Activated naive CD4-positive, alpha-beta T cell treated with anti-CD3 and anti-CD28 coated beads, Interleukin-2, amount 50 U/mL, for 24 hours (primary cell): ENCODE measurements around the gene DDX31.

Experiments
- H3K27ac Mint-ChIP-seq: one replicate; pipeline ENCODE4 v1.8.0; 2021; ENCODE audit warnings: mild to moderate bottlenecking, mixed read lengths
- H3K27me3 Mint-ChIP-seq: one replicate; pipeline ENCODE4 v1.8.0; 2021; ENCODE audit warnings: mixed read lengths
- H3K36me3 Mint-ChIP-seq: one replicate; pipeline ENCODE4 v1.8.0; 2021; ENCODE audit warnings: mixed read lengths
- H3K4me1 Mint-ChIP-seq: one replicate; pipeline ENCODE4 v1.8.0; 2021; ENCODE audit warnings: mixed read lengths
- H3K4me3 Mint-ChIP-seq: one replicate; pipeline ENCODE4 v1.8.0; 2021; ENCODE audit warnings: mild to moderate bottlenecking, mixed read lengths
- H3K9me3 Mint-ChIP-seq: one replicate; pipeline ENCODE4 v1.8.0; 2021; ENCODE audit warnings: mixed read lengths

DDX31 gene

GRCh38 chr9:132547436-132547835, 122.3 kb downstream of the DDX31 start:
- no peaks in the 10 kb centered on the region for H3K36me3 Mint-ChIP-seq
- no peaks in the 10 kb centered on the region for H3K4me1 Mint-ChIP-seq
- H3K4me3 Mint-ChIP-seq: no peak overlapping the region
- H3K9me3 Mint-ChIP-seq: no peaks in the 10 kb centered on the region
- H3K27me3 Mint-ChIP-seq: peaks cover 10% of the 10 kb centered on the region
- no peak overlapping the region for H3K27ac Mint-ChIP-seq

- no peak overlapping the region for H3K4me3 Mint-ChIP-seq
- no peaks in the 10 kb centered on the region for H3K4me1 Mint-ChIP-seq
- no peaks in the 10 kb centered on the region for H3K36me3 Mint-ChIP-seq
Measured at GRCh38 chr9:132547052-132547431, 122.7 kb downstream of the DDX31 start.

GRCh38 chr9:132546148-132547051, 123.4 kb downstream of the DDX31 start:
- peaks cover 10% of the 10 kb centered on the region for H3K27me3 Mint-ChIP-seq
- H3K4me1 Mint-ChIP-seq: no peaks in the 10 kb centered on the region
- no peak overlapping the region for H3K4me3 Mint-ChIP-seq
- H3K9me3 Mint-ChIP-seq: no peaks in the 10 kb centered on the region
- no peak overlapping the region for H3K27ac Mint-ChIP-seq
- H3K36me3 Mint-ChIP-seq: no peaks in the 10 kb centered on the region

More at GRCh38 chr9:132547052-132547431, 122.7 kb downstream of the DDX31 start:
- Mint-ChIP-seq H3K9me3 (no peaks in the 10 kb centered on the region), H3K27ac (no peak overlapping the region), H3K27me3 (peaks cover 10% of the 10 kb centered on the region)

GRCh38 chr9:132545578-132545977, 124.2 kb downstream of the DDX31 start:
- no peaks in the 10 kb centered on the region for H3K9me3 Mint-ChIP-seq
- no peak overlapping the region for H3K4me3 Mint-ChIP-seq
- no peak overlapping the region for H3K27ac Mint-ChIP-seq
- peaks cover 10% of the 10 kb centered on the region for H3K27me3 Mint-ChIP-seq
- no peaks in the 10 kb centered on the region for H3K4me1 Mint-ChIP-seq
- H3K36me3 Mint-ChIP-seq: no peaks in the 10 kb centered on the region

GRCh38 chr9:132543960-132544359, 125.8 kb downstream of the DDX31 start:
- H3K4me1 Mint-ChIP-seq: no peaks in the 10 kb centered on the region
- peaks cover 10% of the 10 kb centered on the region for H3K27me3 Mint-ChIP-seq
- no peaks in the 10 kb centered on the region for H3K36me3 Mint-ChIP-seq
- no peak overlapping the region for H3K27ac Mint-ChIP-seq
- no peaks in the 10 kb centered on the region for H3K9me3 Mint-ChIP-seq
- no peak overlapping the region for H3K4me3 Mint-ChIP-seq

- Mint-ChIP-seq H3K9me3 (no peaks in the 10 kb centered on the region), H3K27ac (no peak overlapping the region), H3K4me3 (no peak overlapping the region), H3K27me3 (peaks cover 10% of the 10 kb centered on the region), H3K36me3 (no peaks in the 10 kb centered on the region), H3K4me1 (no peaks in the 10 kb centered on the region)
Measured at GRCh38 chr9:132543251-132543650, 126.5 kb downstream of the DDX31 start.
